Epidermal melanocyte (primary cell): ENCODE results near the gene ZNF385B.

ENCODE experiments used
- DNase-seq: peaks from one replicate; pipeline ENCODE4 v3.0.0; 2011; ENCODE audit warnings: low spot score; ENCODE audit not compliant: insufficient read length

ZNF385B gene

GRCh38 chr2:179686069-179686468 lies 175.3 kb downstream of the ZNF385B start:
- DNase-seq = no peak

GRCh38 chr2:179685146-179685545 lies 176.3 kb downstream of the ZNF385B start:
- DNase-seq = no peak

- DNase-seq = no peak
Measured at GRCh38 chr2:179682756-179683155, 178.7 kb downstream of the ZNF385B start.

GRCh38 chr2:179677746-179678505 lies 183.5 kb downstream of the ZNF385B start:
- DNase-seq = no peak

- no peak for DNase-seq
Measured at GRCh38 chr2:179677077-179677688, 184.2 kb downstream of the ZNF385B start.

GRCh38 chr2:179675435-179675834 lies 186.0 kb downstream of the ZNF385B start:
- DNase-seq = no peak

- DNase-seq = no peak
Measured at GRCh38 chr2:179671043-179671981, 190.1 kb downstream of the ZNF385B start.

GRCh38 chr2:179669196-179669595 lies 192.2 kb downstream of the ZNF385B start:
- DNase-seq = no peak

GRCh38 chr2:179664972-179665812 lies 196.2 kb downstream of the ZNF385B start:
- no peak for DNase-seq

- DNase-seq = no peak
Measured at GRCh38 chr2:179661986-179662385, 199.4 kb downstream of the ZNF385B start.

- DNase-seq = no peak
Measured at GRCh38 chr2:179657068-179657595, 204.3 kb downstream of the ZNF385B start.

GRCh38 chr2:179655627-179656026 lies 205.8 kb downstream of the ZNF385B start:
- no peak for DNase-seq

GRCh38 chr2:179654806-179655205 lies 206.6 kb downstream of the ZNF385B start:
- no peak for DNase-seq

GRCh38 chr2:179652296-179652695 lies 209.1 kb downstream of the ZNF385B start:
- no peak for DNase-seq

- no peak for DNase-seq
Measured at GRCh38 chr2:179650420-179650819, 211.0 kb downstream of the ZNF385B start.

- no peak for DNase-seq
Measured at GRCh38 chr2:179646862-179647587, 214.4 kb downstream of the ZNF385B start.

GRCh38 chr2:179646173-179646769 lies 215.1 kb downstream of the ZNF385B start:
- no peak for DNase-seq

- DNase-seq = no peak
Measured at GRCh38 chr2:179645047-179645446, 216.4 kb downstream of the ZNF385B start.

GRCh38 chr2:179642462-179642861 lies 218.9 kb downstream of the ZNF385B start:
- no peak for DNase-seq

GRCh38 chr2:179636995-179637394 lies 224.4 kb downstream of the ZNF385B start:
- no peak for DNase-seq
